HCT116 (cell line): ENCODE data around the gene WIF1. TPM values are rescaled to one million over a fixed set of nuclear protein-coding genes. Genes with fewer than 3 reads are reported as not detected.

ENCODE experiments used
- ATAC-seq: fragments of 200-7000 bp; cut with Tn5 transposase; 2 replicates; pipeline ENCODE4 v1.9.1; 2020; ENCODE audit warnings: mild to moderate bottlenecking, moderate library complexity
- BruUV-seq: library from RNA; stranded (reverse); fragments of 400-500 nt; replicated peaks from 2 replicates; lab custom pipeline; 2021; lab: Mats Ljungman, UMichigan
- CTCF ChIA-PET: fragments of 300-600 bp; sonication (Branson Sonifier 250); formaldehyde crosslinking; loops from one replicate; lab custom pipeline; 2021; ENCODE audit warnings: antibody characterized with exemption; lab: Charles Lee
- POLR2A ChIA-PET: fragments of 300-600, 350-600 bp; sonication (Branson Sonifier 250); formaldehyde crosslinking; loops from one replicate; lab custom pipeline; 2021; ENCODE audit warnings: antibody characterized with exemption; lab: Charles Lee
- RAD21 ChIA-PET, 2 experiments: fragments of 300-600 bp; sonication (Branson Sonifier 250); formaldehyde crosslinking; loops; one replicate each; lab custom pipeline; 2023; ENCODE audit warnings: low total read pairs in 2 of 2; ENCODE audit not compliant: uncharacterized antibody in 2 of 2, unreplicated experiment in 2 of 2, low non-redundant PET in 1 of 2; lab: Charles Lee
- DNase-seq: peaks from one replicate; pipeline ENCODE4 v3.0.0-alpha.2; 2010; ENCODE audit warnings: low read depth, low spot score
- H2AFZ ChIP-seq: fragments of 200-600 bp; shearing (Covaris generic), sonication (generic); 2 replicates; pipeline ENCODE4 v1.6.1; 2017; ENCODE audit warnings: low read depth, mixed run types, mixed read lengths, antibody characterized with exemption, low read length; ENCODE audit not compliant: poor library complexity, severe bottlenecking
- H3K27ac ChIP-seq: 2 replicates; pipeline ENCODE4 v1.5.1; 2012; ENCODE audit warnings: low read depth, low read length
- H3K27me3 ChIP-seq: fragments of 200-600 bp; sonication (generic); 2 replicates; pipeline ENCODE4 v1.6.1; 2016; ENCODE audit warnings: mixed run types, low read length, mixed read lengths; ENCODE audit not compliant: insufficient read depth
- H3K36me3 ChIP-seq, 2 experiments: fragments of 200-500 bp in 1 of 2; fragments of 200-600 bp in 1 of 2; sonication (Bioruptor generic) in 1 of 2; sonication (generic) in 1 of 2; 2 replicates each; pipeline versions ENCODE4 v1.5.1 to v1.6.1; 2014 to 2016; ENCODE audit warnings: low read length in 2 of 2, inconsistent platforms in 1 of 2, mixed read lengths in 1 of 2, mixed run types in 1 of 2; ENCODE audit not compliant: insufficient read depth in 2 of 2, control insufficient read depth in 1 of 2
- H3K4me1 ChIP-seq, 2 experiments: fragments of 200-600 bp in 1 of 2; sonication (generic) in 1 of 2; 2 replicates each; pipeline versions ENCODE4 v1.5.1 to v1.6.1; 2012 to 2017; ENCODE audit warnings: low read length in 2 of 2, inconsistent platforms in 1 of 2, mild to moderate bottlenecking in 1 of 2, mixed read lengths in 1 of 2, mixed run types in 1 of 2, moderate library complexity in 1 of 2; ENCODE audit not compliant: insufficient read depth in 2 of 2, control insufficient read depth in 1 of 2
- H3K4me2 ChIP-seq: fragments of 200-600 bp; sonication (generic); 2 replicates; pipeline ENCODE4 v1.6.1; 2017; ENCODE audit warnings: mixed run types, low read length, mixed read lengths
- H3K4me3 ChIP-seq, 2 experiments: fragments of 200-600 bp in 1 of 2; sonication (generic) in 1 of 2; replicated peaks in 1 of 2; 2 replicates each; pipeline ENCODE4 v1.5.1; 2011 to 2016; ENCODE audit warnings: low read length in 2 of 2, control low read depth in 1 of 2, low read depth in 1 of 2, mild to moderate bottlenecking in 1 of 2, mixed read lengths in 1 of 2, mixed run types in 1 of 2
- H3K79me2 ChIP-seq: fragments of 200-600 bp; sonication (generic); 2 replicates; pipeline ENCODE4 v1.6.1; 2017; ENCODE audit warnings: mild to moderate bottlenecking, mixed run types, low read length, moderate library complexity, mixed read lengths; ENCODE audit not compliant: insufficient read depth
- H3K9ac ChIP-seq: fragments of 200-600 bp; sonication (generic); 2 replicates; pipeline ENCODE4 v1.6.1; 2016; ENCODE audit warnings: low read length, mixed read lengths
- H3K9me2 ChIP-seq: fragments of 200-600 bp; sonication (generic), shearing (Covaris generic); 2 replicates; pipeline ENCODE4 v1.6.1; 2017; ENCODE audit warnings: mixed run types, mild to moderate bottlenecking, moderate library complexity; ENCODE audit not compliant: insufficient read depth
- H3K9me3 ChIP-seq, 2 experiments: fragments of 200-500 bp in 1 of 2; fragments of 200-600 bp in 1 of 2; sonication (Bioruptor generic) in 1 of 2; sonication (generic) in 1 of 2; 2 replicates each; pipeline ENCODE4 v1.6.1; 2014 to 2017; ENCODE audit warnings: low read length in 2 of 2, mixed read lengths in 2 of 2, inconsistent platforms in 1 of 2, low read depth in 1 of 2, mild to moderate bottlenecking in 1 of 2, mixed run types in 1 of 2, moderate library complexity in 1 of 2; ENCODE audit not compliant: control insufficient read depth in 1 of 2, insufficient read depth in 1 of 2
- H4K20me1 ChIP-seq: fragments of 200-600 bp; sonication (generic), shearing (Covaris generic); 2 replicates; pipeline ENCODE4 v1.6.1; 2017; ENCODE audit warnings: mixed run types, mild to moderate bottlenecking, moderate library complexity; ENCODE audit not compliant: insufficient read depth
- ATF3 ChIP-seq: IDR thresholded peaks from 2 replicates; pipeline ENCODE4 v1.6.1; 2012
- CEBPB ChIP-seq: IDR thresholded peaks from 2 replicates; pipeline ENCODE4 v1.6.1; 2012; ENCODE audit warnings: low read depth
- CTCF ChIP-seq, 3 experiments: fragments of 200-600 bp in 1 of 3; sonication (generic) in 1 of 3; IDR thresholded peaks in 2 of 3; conservative IDR thresholded peaks in 1 of 3; 2 replicates each; pipeline ENCODE4 v1.5.1; 2012 to 2017; ENCODE audit warnings: low read depth in 2 of 3, low read length in 2 of 3, antibody characterized with exemption in 1 of 3, borderline replicate concordance in 1 of 3, control low read depth in 1 of 3, mild to moderate bottlenecking in 1 of 3, mixed read lengths in 1 of 3, mixed run types in 1 of 3, moderate library complexity in 1 of 3; ENCODE audit not compliant: insufficient read depth in 1 of 3
- EGR1 ChIP-seq: IDR thresholded peaks from 2 replicates; pipeline ENCODE4 v1.6.1; 2012; ENCODE audit warnings: low read depth
- EZH2phosphoT487 ChIP-seq: fragments of 200-600 bp; IDR thresholded peaks from 2 replicates; pipeline ENCODE4 v1.6.1; 2018; ENCODE audit warnings: antibody characterized with exemption, borderline replicate concordance
- FOSL1 ChIP-seq: IDR thresholded peaks from 2 replicates; pipeline ENCODE4 v1.6.1; 2012; ENCODE audit warnings: low read depth
- JUND ChIP-seq: IDR thresholded peaks from 2 replicates; pipeline ENCODE4 v1.6.1; 2012
- POLR2A ChIP-seq: IDR thresholded peaks from 2 replicates; pipeline ENCODE4 v1.7.0; 2011; ENCODE audit warnings: borderline replicate concordance; ENCODE audit not compliant: insufficient read depth, insufficient read length; ENCODE audit errors: extremely low read depth
- POLR2AphosphoS5 ChIP-seq: IDR thresholded peaks from 2 replicates; pipeline ENCODE4 v1.6.1; 2011; ENCODE audit warnings: mild to moderate bottlenecking, low read depth, low read length, moderate library complexity
- SIN3A ChIP-seq: IDR thresholded peaks from 2 replicates; pipeline ENCODE4 v1.6.1; 2012; ENCODE audit warnings: low read depth
- SRF ChIP-seq: IDR thresholded peaks from 2 replicates; pipeline ENCODE4 v1.6.1; 2012; ENCODE audit warnings: low read depth
- ZBTB33 ChIP-seq: IDR thresholded peaks from 2 replicates; pipeline ENCODE4 v1.6.1; 2011; ENCODE audit warnings: mild to moderate bottlenecking, low read length, moderate library complexity; ENCODE audit not compliant: insufficient replicate concordance; ENCODE audit errors: extremely low read depth
- ZFX ChIP-seq: fragments of 450-650 bp; IDR thresholded peaks from 2 replicates; pipeline ENCODE4 v1.6.1; 2017
- intact Hi-C: fragments of 100-400 bp; cut with micrococcal nuclease; formaldehyde crosslinking; loops from 2 replicates; pipeline ENCODE4 v1.10.0; 2022
- total RNA-seq: library from RNA; stranded (reverse); gene quantifications from one replicate; pipeline ENCODE4 v1.2.1, GENCODE V29; 2021; ENCODE audit not compliant: unreplicated experiment
- TF ChIP-seq, protein P1 (sequence below): IDR thresholded peaks from 2 replicates; pipeline ENCODE4 v1.6.1; 2012; ENCODE audit warnings: low read depth

The WIF1 gene
- total RNA-seq, 1 experiment from 2014 or later: not detected

- H3K4me1 ChIP-seq: no peaks in the 10 kb centered on the region
- POLR2A ChIA-PET: no interaction called here
- TF ChIP-seq JUND: no peak
- TF ChIP-seq ZBTB33: no peak
- no peak for TF ChIP-seq EZH2phosphoT487
- TF ChIP-seq EGR1: no peak
- TF ChIP-seq, protein P1, sequence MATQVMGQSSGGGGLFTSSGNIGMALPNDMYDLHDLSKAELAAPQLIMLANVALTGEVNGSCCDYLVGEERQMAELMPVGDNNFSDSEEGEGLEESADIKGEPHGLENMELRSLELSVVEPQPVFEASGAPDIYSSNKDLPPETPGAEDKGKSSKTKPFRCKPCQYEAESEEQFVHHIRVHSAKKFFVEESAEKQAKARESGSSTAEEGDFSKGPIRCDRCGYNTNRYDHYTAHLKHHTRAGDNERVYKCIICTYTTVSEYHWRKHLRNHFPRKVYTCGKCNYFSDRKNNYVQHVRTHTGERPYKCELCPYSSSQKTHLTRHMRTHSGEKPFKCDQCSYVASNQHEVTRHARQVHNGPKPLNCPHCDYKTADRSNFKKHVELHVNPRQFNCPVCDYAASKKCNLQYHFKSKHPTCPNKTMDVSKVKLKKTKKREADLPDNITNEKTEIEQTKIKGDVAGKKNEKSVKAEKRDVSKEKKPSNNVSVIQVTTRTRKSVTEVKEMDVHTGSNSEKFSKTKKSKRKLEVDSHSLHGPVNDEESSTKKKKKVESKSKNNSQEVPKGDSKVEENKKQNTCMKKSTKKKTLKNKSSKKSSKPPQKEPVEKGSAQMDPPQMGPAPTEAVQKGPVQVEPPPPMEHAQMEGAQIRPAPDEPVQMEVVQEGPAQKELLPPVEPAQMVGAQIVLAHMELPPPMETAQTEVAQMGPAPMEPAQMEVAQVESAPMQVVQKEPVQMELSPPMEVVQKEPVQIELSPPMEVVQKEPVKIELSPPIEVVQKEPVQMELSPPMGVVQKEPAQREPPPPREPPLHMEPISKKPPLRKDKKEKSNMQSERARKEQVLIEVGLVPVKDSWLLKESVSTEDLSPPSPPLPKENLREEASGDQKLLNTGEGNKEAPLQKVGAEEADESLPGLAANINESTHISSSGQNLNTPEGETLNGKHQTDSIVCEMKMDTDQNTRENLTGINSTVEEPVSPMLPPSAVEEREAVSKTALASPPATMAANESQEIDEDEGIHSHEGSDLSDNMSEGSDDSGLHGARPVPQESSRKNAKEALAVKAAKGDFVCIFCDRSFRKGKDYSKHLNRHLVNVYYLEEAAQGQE: no peak
- no peak for TF ChIP-seq SIN3A
- TF ChIP-seq CTCF (IDR thresholded peaks at IDR 0.05 in 2 of 3, conservative IDR thresholded peaks at IDR 0.05 in 1 of 3; ENCODE audit: borderline replicate concordance in 1 of 3, insufficient read depth in 1 of 3, low read depth in 2 of 3, low read length in 2 of 3): no peak
- TF ChIP-seq CEBPB: no peak
- no peak for TF ChIP-seq POLR2AphosphoS5
- no peak for TF ChIP-seq POLR2A
- TF ChIP-seq ZFX: no peak
- no peak for TF ChIP-seq ATF3
- no peak for TF ChIP-seq FOSL1
- TF ChIP-seq SRF: no peak
- no peaks in the 10 kb centered on the region for H3K9me2 ChIP-seq
- H3K4me3 ChIP-seq: no peak overlapping the region
- no peak overlapping the region for H3K27ac ChIP-seq
- no peak overlapping the region for H2AFZ ChIP-seq
- no peak for ATAC-seq
- no peaks in the 10 kb centered on the region for H3K36me3 ChIP-seq
- H4K20me1 ChIP-seq: no peaks in the 10 kb centered on the region
- DNase-seq: no peak
- no peaks in the 10 kb centered on the region for H3K9me3 ChIP-seq
- H3K4me2 ChIP-seq: no peak overlapping the region
- RAD21 ChIA-PET: no interaction called here
- peaks cover 12% of the 10 kb centered on the region; the same call in 1 of the 2 replicates for H3K27me3 ChIP-seq
- intact Hi-C loops: no loop called here
- no peak overlapping the region for H3K9ac ChIP-seq
- BruUV-seq: no TSS peak
- CTCF ChIA-PET: interaction anchor here (1.0 kb wide), 1 partner anchor 250 kb away, joined by 3 read pairs; no protein-coding TSS in a partner anchor
- H3K79me2 ChIP-seq: no peaks in the 10 kb centered on the region
These were observed 69.9 kb downstream of the WIF1 start for GRCh38 chr12:65051218-65051617.
